ENCODE data around the gene NUDT1. TPM values are rescaled to one million over a fixed set of nuclear protein-coding genes. Genes with fewer than 3 reads are reported as not detected.

NUDT1 gene
- total and polyA plus RNA-seq, 2 donors (not counting 3 experiments of a cell fraction or from before 2014, with no cell fraction given): 23.9 to 25.9 TPM

DNA sequence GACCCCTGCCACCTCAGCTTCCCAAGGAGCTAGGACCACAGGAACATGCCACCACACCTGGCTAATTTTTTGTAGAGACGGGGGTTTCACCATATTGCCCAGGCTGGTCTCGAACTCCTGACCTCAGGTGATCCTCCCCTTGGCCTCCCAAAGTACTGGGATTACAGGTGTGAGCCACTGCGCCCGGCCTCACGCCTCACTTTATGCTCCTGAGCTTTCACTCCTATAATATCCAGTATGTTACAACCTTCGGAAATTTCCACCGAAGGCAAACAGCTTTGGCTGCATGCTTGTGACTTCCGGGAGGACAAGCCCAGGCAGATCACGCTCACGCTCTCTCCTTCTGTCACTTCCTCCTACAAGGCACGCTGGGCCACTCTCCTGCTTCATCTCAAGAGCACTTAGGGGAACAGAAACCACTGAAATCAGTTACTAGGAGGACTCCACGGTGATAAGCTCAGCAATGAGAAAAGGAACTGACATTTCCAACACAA is 4.9 kb upstream of the NUDT1 start:
- no peaks in the 10 kb centered on the region for H4K20me1 ChIP-seq (replicated peaks; ENCODE audit: control insufficient read depth, extremely low read depth, insufficient read depth, low read length)
- intact Hi-C loops (cut with micrococcal nuclease) (no loop called here), dilution Hi-C loops (cut with MboI; ENCODE audit: extremely low pct_ligation_motif_present, low sequenced_read_pairs) (no loop called here)
- H3K36me3 ChIP-seq (ENCODE audit: control insufficient read depth in 2 of 2, extremely low read depth in 1 of 2, insufficient read depth in 2 of 2, low read length in 2 of 2): peaks cover 10 to 19% of the 10 kb centered on the region in 2 experiments
- no peak overlapping the region for H3K4me3 ChIP-seq (replicated peaks in 1 of 3; ENCODE audit: insufficient read depth in 1 of 3, low read depth in 1 of 3, low read length in 3 of 3)
- H2AFZ ChIP-seq (ENCODE audit: low read depth, low read length): no peak overlapping the region
- H3K79me2 ChIP-seq (ENCODE audit: control insufficient read depth, insufficient read depth, low read length): peaks cover 19% of the 10 kb centered on the region
- BruUV-seq (replicated peaks): no TSS peak
- H3K9me1 ChIP-seq (replicated peaks; ENCODE audit: control insufficient read depth, extremely low read depth, insufficient read depth, low read length): no peaks in the 10 kb centered on the region
- TF ChIP-seq, protein P1, sequence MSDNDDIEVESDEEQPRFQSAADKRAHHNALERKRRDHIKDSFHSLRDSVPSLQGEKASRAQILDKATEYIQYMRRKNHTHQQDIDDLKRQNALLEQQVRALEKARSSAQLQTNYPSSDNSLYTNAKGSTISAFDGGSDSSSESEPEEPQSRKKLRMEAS (IDR thresholded peaks at IDR 0.05; ENCODE audit: insufficient read depth, insufficient read length): no peak
- H3K4me1 ChIP-seq (ENCODE audit: control insufficient read depth, extremely low read depth, insufficient read depth, low read length): peaks cover 18% of the 10 kb centered on the region
- POLR2A ChIA-PET: interaction anchor here (0.7 kb wide), 1 partner anchor 77 kb away, joined by 12 read pairs; no protein-coding TSS in a partner anchor
- CTCF ChIA-PET: interaction anchor here (0.7 to 2.4 kb wide), 3 partner anchors 12 to 111 kb away, joined by 3 to 12 read pairs (median 5); no protein-coding TSS in a partner anchor
- no peak overlapping the region for H3K27ac ChIP-seq (ENCODE audit: insufficient read depth, low read depth, low read length)
- FAIRE-seq (no peak), DNase-seq (ENCODE audit: low read depth, low spot score) (no peak)
- H3K9me3 ChIP-seq (replicated peaks; ENCODE audit: control insufficient read depth, insufficient read depth, low read length): no peaks in the 10 kb centered on the region
- H3K4me2 ChIP-seq (ENCODE audit: insufficient read depth, low read length): no peak overlapping the region
- no peak overlapping the region for H3K9ac ChIP-seq (replicated peaks; ENCODE audit: extremely low read depth, insufficient read depth, low read length)
- H3K27me3 ChIP-seq (ENCODE audit: control insufficient read depth in 2 of 2, insufficient read depth in 2 of 2, low read length in 2 of 2): no peaks in the 10 kb centered on the region

DNA sequence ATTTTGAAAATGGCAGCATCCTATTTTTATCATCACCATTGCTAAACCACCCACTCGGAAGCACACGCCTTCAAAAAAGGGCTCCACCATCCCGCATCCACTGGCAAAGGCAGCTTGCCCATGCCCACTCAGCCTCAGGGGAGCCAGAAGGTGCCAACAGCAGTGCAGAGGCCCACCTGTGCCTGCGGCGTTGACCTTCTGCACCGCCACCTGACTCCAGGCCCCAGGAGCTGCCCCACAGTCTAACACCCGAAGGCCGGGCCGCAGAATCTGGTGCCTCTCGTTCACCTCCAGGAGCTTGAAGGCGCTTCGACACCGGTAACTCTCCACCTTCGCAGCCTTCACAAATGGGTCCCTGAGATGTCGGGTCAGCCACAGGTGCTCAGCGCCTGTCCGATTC is 2.8 kb upstream of the NUDT1 start:
- Histone ChIP-seq H3K9me1 (replicated peaks; ENCODE audit: control insufficient read depth, extremely low read depth, insufficient read depth, low read length) (no peaks in the 10 kb centered on the region), H3K36me3 (ENCODE audit: control insufficient read depth in 2 of 2, extremely low read depth in 1 of 2, insufficient read depth in 2 of 2, low read length in 2 of 2) (peaks cover 10 to 19% of the 10 kb centered on the region in 2 experiments), H3K9me3 (replicated peaks; ENCODE audit: control insufficient read depth, insufficient read depth, low read length) (no peaks in the 10 kb centered on the region), H3K79me2 (ENCODE audit: control insufficient read depth, insufficient read depth, low read length) (peaks cover 15% of the 10 kb centered on the region), H3K4me3 (replicated peaks in 1 of 3; ENCODE audit: insufficient read depth in 1 of 3, low read depth in 1 of 3, low read length in 3 of 3) (no peak overlapping the region), H3K27me3 (ENCODE audit: control insufficient read depth in 2 of 2, insufficient read depth in 2 of 2, low read length in 2 of 2) (no peaks in the 10 kb centered on the region), H3K4me1 (ENCODE audit: control insufficient read depth, extremely low read depth, insufficient read depth, low read length) (peaks cover 11% of the 10 kb centered on the region), H4K20me1 (replicated peaks; ENCODE audit: control insufficient read depth, extremely low read depth, insufficient read depth, low read length) (no peaks in the 10 kb centered on the region), H3K9ac (replicated peaks; ENCODE audit: extremely low read depth, insufficient read depth, low read length) (no peak overlapping the region), H3K4me2 (ENCODE audit: insufficient read depth, low read length) (no peak overlapping the region), H3K27ac (ENCODE audit: insufficient read depth, low read depth, low read length) (no peak overlapping the region), H2AFZ (ENCODE audit: low read depth, low read length) (no peak overlapping the region)
- intact Hi-C loops (cut with micrococcal nuclease): no loop called here
- dilution Hi-C loops (cut with MboI; ENCODE audit: extremely low pct_ligation_motif_present, low sequenced_read_pairs): no loop called here
- ChIA-PET CTCF (no interaction called here), POLR2A (no interaction called here)
- FAIRE-seq (no peak), DNase-seq (ENCODE audit: low read depth, low spot score) (no peak)
- TF ChIP-seq FOS (IDR thresholded peaks at IDR 0.05; ENCODE audit: borderline replicate concordance, insufficient read depth, low read length): no peak
- TF ChIP-seq POLR2AphosphoS5 (IDR thresholded peaks at IDR 0.05; ENCODE audit: insufficient read depth, low read depth, low read length): no peak
- TF ChIP-seq, protein P2, sequence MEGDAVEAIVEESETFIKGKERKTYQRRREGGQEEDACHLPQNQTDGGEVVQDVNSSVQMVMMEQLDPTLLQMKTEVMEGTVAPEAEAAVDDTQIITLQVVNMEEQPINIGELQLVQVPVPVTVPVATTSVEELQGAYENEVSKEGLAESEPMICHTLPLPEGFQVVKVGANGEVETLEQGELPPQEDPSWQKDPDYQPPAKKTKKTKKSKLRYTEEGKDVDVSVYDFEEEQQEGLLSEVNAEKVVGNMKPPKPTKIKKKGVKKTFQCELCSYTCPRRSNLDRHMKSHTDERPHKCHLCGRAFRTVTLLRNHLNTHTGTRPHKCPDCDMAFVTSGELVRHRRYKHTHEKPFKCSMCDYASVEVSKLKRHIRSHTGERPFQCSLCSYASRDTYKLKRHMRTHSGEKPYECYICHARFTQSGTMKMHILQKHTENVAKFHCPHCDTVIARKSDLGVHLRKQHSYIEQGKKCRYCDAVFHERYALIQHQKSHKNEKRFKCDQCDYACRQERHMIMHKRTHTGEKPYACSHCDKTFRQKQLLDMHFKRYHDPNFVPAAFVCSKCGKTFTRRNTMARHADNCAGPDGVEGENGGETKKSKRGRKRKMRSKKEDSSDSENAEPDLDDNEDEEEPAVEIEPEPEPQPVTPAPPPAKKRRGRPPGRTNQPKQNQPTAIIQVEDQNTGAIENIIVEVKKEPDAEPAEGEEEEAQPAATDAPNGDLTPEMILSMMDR (IDR thresholded peaks at IDR 0.05; ENCODE audit: extremely low read depth in 1 of 2, insufficient read depth in 1 of 2, low read depth in 1 of 2, low read length in 2 of 2): no peak
- TF ChIP-seq EZH2 (IDR thresholded peaks at IDR 0.05; ENCODE audit: borderline replicate concordance, low read depth, low read length, severe bottlenecking): no peak
- TF ChIP-seq JUN (IDR thresholded peaks at IDR 0.05; ENCODE audit: borderline replicate concordance, insufficient read depth, insufficient read length, low read depth): no peak
- no peak for TF ChIP-seq GATA2 (IDR thresholded peaks at IDR 0.05; ENCODE audit: insufficient read depth, insufficient read length, low read depth, low read length)
- TF ChIP-seq MYC (IDR thresholded peaks at IDR 0.05; ENCODE audit: low read depth, low read length): no peak
- TF ChIP-seq POLR2A (IDR thresholded peaks at IDR 0.05; ENCODE audit: low read depth, low read length): no peak
- TF ChIP-seq, protein P1 (IDR thresholded peaks at IDR 0.05; ENCODE audit: insufficient read depth, insufficient read length): no peak
- BruUV-seq (replicated peaks): no TSS peak

Measured in endothelial cell of umbilical vein (primary cell).